GM23248 (cell line): Measurements from ENCODE around the gene PTPRD. TPM values are rescaled to one million over a fixed set of nuclear protein-coding genes. Genes with fewer than 3 reads are reported as not detected.

Experiments used
- DNase-seq: peaks from one replicate; pipeline ENCODE4 v3.0.0-alpha.2; 2015
- H2AFZ ChIP-seq: fragments of 200-600 bp; sonication (generic); 2 replicates; pipeline ENCODE4 v1.6.1; 2016; ENCODE audit warnings: antibody characterized with exemption
- H3F3A ChIP-seq: fragments of 200-600 bp; sonication (generic); 2 replicates; pipeline ENCODE4 v1.6.1; 2016; ENCODE audit warnings: mild to moderate bottlenecking, antibody characterized with exemption, mixed run types; ENCODE audit not compliant: insufficient read depth
- H3K27ac ChIP-seq: fragments of 200-600 bp; sonication (generic); 2 replicates; pipeline ENCODE4 v1.5.1; 2016; ENCODE audit warnings: mild to moderate bottlenecking
- H3K27me3 ChIP-seq: fragments of 200-600 bp; sonication (generic); replicated peaks from 2 replicates; pipeline ENCODE4 v1.6.1; 2016; ENCODE audit warnings: mild to moderate bottlenecking; ENCODE audit not compliant: insufficient read depth
- H3K36me3 ChIP-seq: fragments of 200-600 bp; sonication (generic); 2 replicates; pipeline ENCODE4 v1.6.1; 2016; ENCODE audit warnings: low read depth, mild to moderate bottlenecking
- H3K4me1 ChIP-seq: fragments of 200-600 bp; sonication (generic); 2 replicates; pipeline ENCODE4 v1.6.1; 2016; ENCODE audit warnings: mild to moderate bottlenecking; ENCODE audit not compliant: insufficient read depth
- H3K4me2 ChIP-seq: fragments of 200-600 bp; sonication (generic); one replicate; pipeline ENCODE4 v1.6.1; 2016; ENCODE audit warnings: mild to moderate bottlenecking; ENCODE audit not compliant: unreplicated experiment
- H3K4me3 ChIP-seq: fragments of 200-600 bp; sonication (generic); 2 replicates; pipeline ENCODE4 v1.5.1; 2016; ENCODE audit warnings: mild to moderate bottlenecking
- H3K79me2 ChIP-seq: fragments of 200-600 bp; sonication (generic); 2 replicates; pipeline ENCODE4 v1.6.1; 2016; ENCODE audit warnings: mild to moderate bottlenecking; ENCODE audit not compliant: insufficient read depth
- H3K9ac ChIP-seq: fragments of 200-600 bp; sonication (generic); 2 replicates; pipeline ENCODE4 v1.6.1; 2016; ENCODE audit warnings: mild to moderate bottlenecking
- H3K9me2 ChIP-seq: fragments of 200-600 bp; sonication (generic); 2 replicates; pipeline ENCODE4 v1.6.1; 2016; ENCODE audit warnings: mixed run types, mild to moderate bottlenecking, moderate library complexity; ENCODE audit not compliant: insufficient read depth
- H3K9me3 ChIP-seq: fragments of 200-600 bp; sonication (generic); one replicate; pipeline ENCODE4 v1.6.1; 2017; ENCODE audit warnings: low read depth
- H4K20me1 ChIP-seq: fragments of 200-600 bp; sonication (generic); 2 replicates; pipeline ENCODE4 v1.6.0; 2016; ENCODE audit not compliant: insufficient read depth
- EZH2 ChIP-seq: fragments of 200-600 bp; sonication (generic); IDR thresholded peaks from 2 replicates; pipeline ENCODE4 v1.6.1; 2018; ENCODE audit warnings: antibody characterized with exemption, mild to moderate bottlenecking; ENCODE audit not compliant: insufficient read depth, poor library complexity, severe bottlenecking
- EZH2phosphoT487 ChIP-seq: fragments of 200-600 bp; sonication (generic); IDR thresholded peaks from 2 replicates; pipeline ENCODE4 v1.6.1; 2018; ENCODE audit warnings: antibody characterized with exemption, moderate library complexity, mild to moderate bottlenecking, low read depth; ENCODE audit not compliant: insufficient read depth
- WGBS, 2 experiments: methylation state at CpG; one replicate each; pipeline ENCODE4 v1.1.6; 2015 to 2017; ENCODE audit warnings: low lambda C conversion rate in 2 of 2, low coverage in 1 of 2; ENCODE audit errors: missing lambda C conversion rate in 2 of 2; 5-methylcytosine and 5-hydroxymethylcytosine counted together
- in situ Hi-C: fragments of 300-500 bp; cut with MboI; formaldehyde crosslinking; loops from 2 replicates; pipeline ENCODE4 v1.15.0; 2020
- polyA plus RNA-seq: library from polyadenylated mRNA; unstranded; fragments of >200 nt; fragmentation: Nextera tagmentation; extraction: Ambion mirVana; gene quantifications from 2 replicates; pipeline ENCODE4 v1.2.1, GENCODE V29; 2016
- total RNA-seq: library from RNA; depleted of rRNA; stranded (reverse); fragments of >200 nt; shearing (Covaris generic); gene quantifications from 2 replicates; pipeline ENCODE4 v1.2.3, GENCODE V29; 2014

The PTPRD gene
- total and polyA plus RNA-seq, 2 experiments from 2014 or later, result 0.05 TPM; not detected in 1

- 22 to 24% methylated on average over 2 of the region's 2 CpGs for WGBS, 2 experiments
- TF ChIP-seq EZH2 (no peak), EZH2phosphoT487 (no peak)
- Histone ChIP-seq H4K20me1 (no peaks in the 10 kb centered on the region), H3K4me2 (no peak overlapping the region), H3K9me3 (no peaks in the 10 kb centered on the region), H3K36me3 (no peaks in the 10 kb centered on the region), H3K4me3 (no peak overlapping the region), H2AFZ (no peak overlapping the region), H3K9me2 (no peaks in the 10 kb centered on the region), H3K27ac (no peak overlapping the region), H3K27me3 (no peaks in the 10 kb centered on the region), H3F3A (no peaks in the 10 kb centered on the region), H3K9ac (no peak overlapping the region), H3K4me1 (no peaks in the 10 kb centered on the region), H3K79me2 (no peaks in the 10 kb centered on the region)
- in situ Hi-C loops, result no loop called here
- no peak for DNase-seq
Measured at GRCh38 chr9:8715788-8716187, 1897.0 kb downstream of the PTPRD start.

- in situ Hi-C loops, result no loop called here
- H3K79me2 ChIP-seq, result no peaks in the 10 kb centered on the region
- H3K4me1 ChIP-seq, result no peaks in the 10 kb centered on the region
- H3K4me2 ChIP-seq, result no peak overlapping the region
- H3K9me3 ChIP-seq, result no peaks in the 10 kb centered on the region
- H3K27ac ChIP-seq, result no peak overlapping the region
- 44 to 50% methylated on average over 8 of the region's 8 CpGs for WGBS, 2 experiments
- no peak for TF ChIP-seq EZH2phosphoT487
- TF ChIP-seq EZH2, result no peak
- no peak for DNase-seq
- H3F3A ChIP-seq, result no peaks in the 10 kb centered on the region
- no peaks in the 10 kb centered on the region for H3K9me2 ChIP-seq
- no peak overlapping the region for H3K4me3 ChIP-seq
- no peak overlapping the region for H3K9ac ChIP-seq
- no peaks in the 10 kb centered on the region for H3K36me3 ChIP-seq
- H3K27me3 ChIP-seq, result no peaks in the 10 kb centered on the region
- H4K20me1 ChIP-seq, result no peaks in the 10 kb centered on the region
- H2AFZ ChIP-seq, result no peak overlapping the region
Measured at GRCh38 chr9:8713811-8714165, 1899.0 kb downstream of the PTPRD start.

- Histone ChIP-seq H4K20me1 (no peaks in the 10 kb centered on the region), H3F3A (no peaks in the 10 kb centered on the region), H3K4me1 (no peaks in the 10 kb centered on the region), H2AFZ (no peak overlapping the region), H3K79me2 (no peaks in the 10 kb centered on the region), H3K9ac (no peak overlapping the region), H3K9me2 (no peaks in the 10 kb centered on the region), H3K9me3 (no peaks in the 10 kb centered on the region), H3K27ac (no peak overlapping the region), H3K4me2 (no peak overlapping the region), H3K27me3 (no peaks in the 10 kb centered on the region), H3K36me3 (no peaks in the 10 kb centered on the region), H3K4me3 (no peak overlapping the region)
- in situ Hi-C loops, result no loop called here
- no peak for DNase-seq
- WGBS, 2 experiments, result 78 to 81% methylated on average over 43 to 44 of the region's 44 CpGs
- TF ChIP-seq EZH2phosphoT487, result no peak
- no peak for TF ChIP-seq EZH2
Measured at GRCh38 chr9:8713149-8713810, 1899.5 kb downstream of the PTPRD start.

DNA sequence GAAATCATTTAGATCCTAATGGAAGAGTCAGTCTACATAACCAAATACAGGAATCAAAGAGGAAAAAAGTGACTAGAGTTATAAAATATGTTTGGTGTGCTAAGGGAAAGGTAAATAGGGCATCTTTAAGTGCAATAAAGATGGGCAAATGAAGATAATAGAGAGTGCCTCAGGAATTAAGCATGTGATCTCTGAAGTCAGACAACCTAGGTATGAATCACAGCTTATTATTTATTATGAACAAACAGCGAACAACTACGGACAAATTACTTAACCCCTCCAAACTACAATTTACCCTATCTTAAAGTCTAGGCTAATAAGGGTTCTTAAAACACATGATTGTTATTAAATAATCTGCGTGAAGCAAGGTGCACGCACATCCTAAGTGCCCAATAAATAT lies 1903.1 kb downstream of the PTPRD start:
- Histone ChIP-seq H3K4me2 (no peak overlapping the region), H3K79me2 (no peaks in the 10 kb centered on the region), H3K4me1 (no peaks in the 10 kb centered on the region), H3K9me2 (no peaks in the 10 kb centered on the region), H3F3A (no peaks in the 10 kb centered on the region), H3K9me3 (no peaks in the 10 kb centered on the region), H3K27me3 (no peaks in the 10 kb centered on the region), H3K27ac (no peak overlapping the region), H3K9ac (no peak overlapping the region), H3K4me3 (no peak overlapping the region), H3K36me3 (no peaks in the 10 kb centered on the region), H4K20me1 (no peaks in the 10 kb centered on the region), H2AFZ (no peak overlapping the region)
- in situ Hi-C loops, result no loop called here
- WGBS, 2 experiments, result 55 to 59% methylated on average over 4 of the region's 4 CpGs
- no peak for TF ChIP-seq EZH2phosphoT487
- TF ChIP-seq EZH2, result no peak
- no peak for DNase-seq

DNA sequence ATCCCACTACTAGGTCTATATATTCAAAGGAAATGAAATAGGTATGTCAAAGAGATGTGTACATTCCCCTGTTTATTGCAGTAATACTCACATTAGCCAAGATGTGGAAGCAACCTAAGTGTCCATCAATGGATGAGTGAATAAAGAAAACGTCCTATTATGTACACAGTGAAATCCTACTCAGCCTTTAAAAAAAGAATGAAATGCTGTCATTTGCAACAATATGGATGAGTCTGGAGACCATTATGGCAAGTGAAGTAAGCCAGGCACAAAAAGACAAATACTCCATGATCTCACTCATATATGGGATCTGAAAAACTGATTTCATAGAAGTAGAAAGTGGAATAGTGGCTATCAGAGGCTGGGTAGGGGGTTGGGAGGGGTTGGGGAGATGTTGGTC lies 1904.1 kb downstream of the PTPRD start:
- H3K4me1 ChIP-seq, result no peaks in the 10 kb centered on the region
- no peak overlapping the region for H3K4me2 ChIP-seq
- H3K9me2 ChIP-seq, result no peaks in the 10 kb centered on the region
- DNase-seq, result no peak
- in situ Hi-C loops, result no loop called here
- WGBS, 2 experiments, result 0% methylated on average over 1 of the region's 1 CpG
- no peaks in the 10 kb centered on the region for H3K27me3 ChIP-seq
- H3K36me3 ChIP-seq, result no peaks in the 10 kb centered on the region
- H3K4me3 ChIP-seq, result no peak overlapping the region
- H3K9me3 ChIP-seq, result no peaks in the 10 kb centered on the region
- H2AFZ ChIP-seq, result no peak overlapping the region
- no peaks in the 10 kb centered on the region for H4K20me1 ChIP-seq
- no peaks in the 10 kb centered on the region for H3K79me2 ChIP-seq
- no peak overlapping the region for H3K27ac ChIP-seq
- TF ChIP-seq EZH2 (no peak), EZH2phosphoT487 (no peak)
- no peak overlapping the region for H3K9ac ChIP-seq
- no peaks in the 10 kb centered on the region for H3F3A ChIP-seq
